ENCODE measurements around the gene LRRN3.

GRCh38 chr7:111067251-111067650 is 23.7 kb upstream of the LRRN3 start:
- TF ChIP-seq POLR2A (IDR thresholded peaks at IDR 0.05; ENCODE audit: control extremely low read depth in 1 of 2, low read depth in 2 of 2, low read length in 2 of 2): no peak
- no peak for TF ChIP-seq BCL11A (IDR thresholded peaks at IDR 0.05; ENCODE audit: low read depth in 2 of 2, low read length in 2 of 2)
- no peak for TF ChIP-seq CTCF (IDR thresholded peaks at IDR 0.05; ENCODE audit: control extremely low read depth in 1 of 3, insufficient read depth in 1 of 3, low read depth in 1 of 3, low read length in 3 of 3)
- TF ChIP-seq YY1 (IDR thresholded peaks at IDR 0.05; ENCODE audit: low read depth, low read length): no peak
- TF ChIP-seq EZH2 (IDR thresholded peaks at IDR 0.05; ENCODE audit: low read depth, low read length, severe bottlenecking): no peak
- no peak for TF ChIP-seq JUND (IDR thresholded peaks at IDR 0.05; ENCODE audit: low read length)
- TF ChIP-seq RFX5 (IDR thresholded peaks at IDR 0.05; ENCODE audit: borderline replicate concordance, low read depth, low read length): no peak
- no peak for TF ChIP-seq SRF (IDR thresholded peaks at IDR 0.05; ENCODE audit: low read depth, low read length)
- TF ChIP-seq MAX (IDR thresholded peaks at IDR 0.05): no peak
- TF ChIP-seq TAF1 (IDR thresholded peaks at IDR 0.05; ENCODE audit: low read depth, low read length): no peak

Data from H1 (cell line).